HG03378 (cell line): Measurements from ENCODE around the gene UBA3.
A peak's percentile ranks its signal among the peaks of the same experiment; 100 is the strongest.

ENCODE experiments used
- ATAC-seq: cut with Tn5 transposase; IDR thresholded peaks from one replicate; pipeline ENCODE4 v1.9.1; 2021; ENCODE audit warnings: mild to moderate bottlenecking, moderate library complexity; ENCODE audit not compliant: unreplicated experiment

UBA3 gene

DNA sequence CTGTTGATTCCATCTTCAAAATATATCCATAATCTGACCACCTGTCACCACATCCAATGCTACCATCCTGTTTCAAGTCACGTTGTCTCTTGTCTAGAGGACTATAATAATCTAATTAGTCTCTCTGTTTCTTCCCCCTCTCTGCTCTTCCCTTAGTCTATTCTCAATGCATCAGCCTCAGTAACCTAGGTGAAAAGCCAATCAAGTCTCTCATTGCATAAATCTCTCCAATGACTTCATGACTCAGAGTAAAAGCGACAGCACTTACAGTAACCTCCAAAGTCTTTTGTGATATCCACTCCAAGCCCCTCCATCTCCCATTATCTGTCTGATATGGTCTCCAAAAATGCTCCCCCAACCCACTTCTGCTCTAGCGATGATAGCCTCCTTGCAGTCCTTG lies 7.2 kb downstream of the UBA3 start:
- ATAC-seq: no peak

DNA sequence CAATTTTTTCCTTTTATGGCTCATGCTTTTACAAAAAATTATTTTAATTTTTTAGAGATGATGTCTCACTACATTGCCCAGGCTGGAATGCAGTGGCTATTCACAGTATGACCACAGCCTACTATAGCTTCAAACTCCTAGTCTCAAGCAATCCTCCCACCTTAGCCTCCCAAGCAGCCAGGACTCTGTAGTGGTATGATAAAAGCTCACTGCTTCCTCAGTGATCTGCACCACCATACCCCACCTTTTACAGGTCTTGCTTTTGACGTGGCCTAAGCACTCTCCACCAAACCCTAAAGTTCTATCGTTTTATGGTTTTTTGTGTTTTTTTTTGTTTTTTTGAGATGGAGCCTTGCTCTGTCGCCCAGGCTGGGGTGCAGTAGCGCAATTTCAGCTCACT lies 14.0 kb downstream of the UBA3 start:
- ATAC-seq: no peak

DNA sequence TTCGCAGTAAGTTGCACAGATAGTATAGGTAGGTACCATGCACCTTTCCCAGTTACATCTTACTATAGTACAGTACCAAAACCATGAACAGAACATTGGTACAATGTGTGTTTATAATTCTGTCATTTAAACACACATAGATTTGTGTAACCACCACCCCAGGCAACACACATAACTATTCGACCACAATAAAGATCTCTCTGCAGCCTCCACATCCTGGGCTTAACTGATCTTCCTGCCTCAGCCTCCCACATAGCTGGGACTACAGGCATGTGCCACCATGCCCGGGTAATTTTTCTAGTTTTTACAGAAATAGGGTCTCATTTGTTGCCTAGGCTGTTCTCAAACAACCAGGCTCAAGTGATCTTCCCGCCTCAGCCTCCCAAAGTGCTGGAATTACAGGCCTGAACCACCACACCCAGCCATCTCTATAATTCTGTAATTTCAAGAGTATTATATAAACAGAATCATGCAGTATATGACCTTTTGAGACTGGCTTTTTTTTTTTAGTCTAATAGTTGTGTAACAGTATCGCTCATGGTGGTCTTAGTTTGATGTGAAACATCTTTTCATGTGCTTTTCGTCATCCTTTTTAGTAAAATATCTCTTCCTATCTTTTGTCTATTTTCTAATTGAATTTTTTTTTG lies 14.7 kb downstream of the UBA3 start:
- ATAC-seq: no peak

GRCh38 chr3:69063636-69064035 lies 16.5 kb downstream of the UBA3 start:
- no peak for ATAC-seq

DNA sequence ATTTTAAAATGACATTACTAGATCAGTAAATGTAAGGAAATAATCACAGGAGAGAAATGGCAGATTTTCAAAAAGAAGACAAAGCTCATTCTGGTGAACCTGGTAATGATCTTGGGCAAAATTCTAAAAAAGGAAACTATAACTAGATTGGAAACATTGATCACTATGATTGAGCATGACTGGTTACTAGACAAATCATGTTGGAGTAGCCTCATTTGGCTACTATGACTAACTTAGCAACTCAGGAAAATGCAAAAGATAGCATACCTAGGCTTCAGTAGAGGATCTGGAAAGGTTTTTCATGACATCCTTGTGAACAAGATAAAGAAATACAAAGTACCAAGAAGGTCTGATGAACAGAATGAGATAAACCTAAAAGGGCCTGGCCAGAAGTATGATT lies 20.5 kb downstream of the UBA3 start:
- no peak for ATAC-seq

DNA sequence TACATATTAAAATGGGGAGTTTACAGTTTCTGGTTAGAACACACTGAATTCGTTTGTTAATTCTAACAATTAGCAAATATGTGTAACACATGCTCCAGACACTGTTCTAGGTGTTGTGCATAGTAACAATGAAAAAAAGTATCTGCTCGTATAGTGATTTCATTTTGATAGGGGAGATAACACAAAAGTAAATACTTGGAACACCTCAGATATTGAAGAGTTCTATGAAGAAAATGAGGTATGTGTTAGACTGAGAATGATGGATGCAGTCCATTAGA lies 21.3 kb downstream of the UBA3 start:
- no peak for ATAC-seq

DNA sequence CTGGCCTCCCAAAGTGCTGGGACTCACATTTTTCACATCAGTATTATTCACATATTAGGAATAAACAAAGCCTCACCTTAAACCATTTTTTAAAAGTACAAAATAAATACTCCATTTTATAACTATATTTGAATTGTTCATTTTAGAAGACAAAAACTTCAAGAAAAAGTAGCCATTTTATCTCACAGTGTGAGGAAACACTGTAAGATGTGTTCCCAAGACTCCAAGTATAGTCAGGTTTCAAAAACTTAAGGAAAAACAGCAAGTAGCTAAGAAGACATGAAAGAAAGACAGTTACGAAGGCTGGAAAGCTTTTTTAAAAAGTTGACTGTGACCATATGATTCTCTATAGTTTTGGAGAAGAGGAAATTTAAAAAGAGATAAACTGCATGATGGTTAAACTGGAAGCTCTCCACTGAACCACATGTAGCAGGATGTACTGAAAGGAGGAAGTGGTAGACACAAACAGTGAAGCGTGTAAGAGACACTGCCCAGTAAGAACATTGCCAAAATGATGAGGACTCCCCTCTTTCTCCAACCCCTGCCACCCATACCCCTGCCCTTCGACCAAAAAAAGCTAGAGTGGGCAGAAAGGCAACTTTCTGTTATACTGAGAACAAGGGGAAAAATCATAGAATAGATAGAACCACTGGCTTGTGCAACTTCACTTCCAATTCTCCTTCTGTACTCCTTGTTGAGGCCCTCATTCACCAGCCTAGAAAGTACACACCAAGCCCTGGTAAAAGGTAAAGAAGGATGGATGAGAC lies 21.8 kb downstream of the UBA3 start:
- ATAC-seq: peak; percentile 99

DNA sequence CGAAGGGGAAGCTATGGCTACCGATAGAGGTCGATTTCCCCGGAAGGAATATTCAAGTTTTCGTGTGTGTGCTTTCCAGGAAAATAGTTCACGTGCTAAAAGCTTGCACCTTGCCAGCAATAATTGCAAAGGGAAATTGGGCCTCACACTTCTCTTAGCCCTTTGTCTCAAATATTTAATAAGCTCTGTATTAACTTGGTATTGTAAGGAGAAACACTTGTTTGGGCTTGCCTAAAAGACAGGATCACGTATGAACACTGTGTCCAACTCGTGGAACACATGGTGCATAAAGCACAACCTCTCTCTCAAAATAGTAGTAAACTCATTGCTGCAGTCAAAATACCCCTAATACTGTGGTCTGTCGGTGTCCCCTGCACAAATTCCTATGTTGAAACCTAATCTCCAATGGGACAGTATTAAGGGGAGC lies 27.7 kb downstream of the UBA3 start:
- peak; percentile 10 for ATAC-seq

GRCh38 chr3:69051756-69052471 lies 28.3 kb downstream of the UBA3 start, which contains the start of gene TMF1:
TMF1 (minus strand) TSS chr3:69052333; CDS start chr3:69052086, 247 bp downstream.
- ATAC-seq: peak; percentile 98

DNA sequence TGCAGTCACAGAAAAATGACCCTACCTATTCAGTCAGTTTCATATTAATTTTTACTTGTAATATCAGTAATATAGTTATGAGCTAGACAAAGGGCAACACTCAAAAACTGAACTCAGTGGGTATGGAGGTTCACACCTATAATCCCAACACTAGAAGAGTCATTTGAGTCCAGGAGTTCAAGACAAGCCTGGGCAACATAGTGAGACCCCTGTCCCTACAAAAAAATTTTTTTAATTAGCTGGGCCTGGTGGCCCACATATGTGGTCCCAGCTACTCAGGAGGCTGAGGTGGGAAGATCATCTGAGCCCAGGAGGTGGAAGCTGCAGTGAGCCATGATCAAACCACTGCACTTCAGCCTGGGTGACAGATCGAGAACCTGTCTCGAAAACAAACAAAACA lies 31.2 kb downstream of the UBA3 start:
- no peak for ATAC-seq

- ATAC-seq: no peak
Observed at GRCh38 chr3:69044608-69045007, 35.6 kb downstream of the UBA3 start.

DNA sequence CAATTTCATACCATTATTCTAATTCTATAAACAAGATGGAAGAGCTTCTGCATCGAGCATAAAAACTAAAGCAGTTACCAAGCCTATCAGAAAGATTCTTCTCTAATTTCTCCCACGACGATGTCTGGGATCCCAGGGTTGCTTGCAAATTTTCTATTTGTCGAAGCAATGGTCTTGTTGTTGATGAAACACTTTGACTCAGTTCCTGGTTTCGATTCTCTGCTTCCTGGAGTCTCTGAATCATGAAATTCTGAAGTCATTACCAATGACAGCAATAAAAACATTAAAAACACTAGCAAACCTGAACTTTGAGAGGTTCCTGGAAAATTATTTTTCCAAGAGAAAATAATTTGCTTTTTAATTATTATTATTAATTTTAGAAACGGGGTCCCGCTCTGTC lies 46.7 kb downstream of the UBA3 start:
- ATAC-seq: no peak

DNA sequence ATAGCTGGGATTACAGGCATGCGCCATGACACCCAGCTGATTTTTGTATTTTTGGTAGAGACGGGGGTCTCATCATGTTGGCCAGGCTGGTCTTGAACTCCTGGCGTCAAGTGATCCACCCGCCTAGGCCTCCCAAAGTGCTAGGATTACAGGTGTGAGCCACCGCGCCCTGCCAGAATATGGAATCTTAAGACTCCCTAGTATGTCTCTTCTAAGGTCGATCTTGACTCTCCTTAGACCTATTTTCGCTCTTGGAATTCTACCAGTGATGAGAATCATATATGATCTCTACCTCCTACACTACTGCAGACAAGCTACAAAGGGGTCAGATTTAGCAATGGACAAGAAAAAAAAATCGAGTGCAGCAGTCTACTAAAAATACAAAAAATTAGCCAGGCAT lies 47.4 kb downstream of the UBA3 start:
- ATAC-seq: no peak

GRCh38 chr3:69032142-69032541 lies 48.0 kb downstream of the UBA3 start:
- ATAC-seq: no peak

DNA sequence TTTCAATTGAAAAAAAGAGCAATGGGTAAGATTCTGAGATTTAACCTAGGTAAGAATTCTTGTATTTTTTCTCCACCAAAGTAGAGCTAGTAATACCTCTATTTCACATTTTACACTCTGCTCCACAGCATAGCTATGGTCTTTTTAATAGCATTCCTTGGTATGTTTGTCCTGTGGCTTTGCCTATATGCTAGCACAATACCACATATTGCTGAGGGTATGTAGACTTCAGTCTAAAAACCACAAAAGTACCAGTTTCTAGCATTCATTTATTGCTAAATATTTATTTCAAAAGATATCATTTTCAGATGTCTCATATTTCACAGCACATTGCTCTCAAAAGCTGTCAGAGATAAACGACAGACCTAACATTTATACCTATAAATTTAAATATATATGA lies 48.5 kb downstream of the UBA3 start:
- no peak for ATAC-seq

DNA sequence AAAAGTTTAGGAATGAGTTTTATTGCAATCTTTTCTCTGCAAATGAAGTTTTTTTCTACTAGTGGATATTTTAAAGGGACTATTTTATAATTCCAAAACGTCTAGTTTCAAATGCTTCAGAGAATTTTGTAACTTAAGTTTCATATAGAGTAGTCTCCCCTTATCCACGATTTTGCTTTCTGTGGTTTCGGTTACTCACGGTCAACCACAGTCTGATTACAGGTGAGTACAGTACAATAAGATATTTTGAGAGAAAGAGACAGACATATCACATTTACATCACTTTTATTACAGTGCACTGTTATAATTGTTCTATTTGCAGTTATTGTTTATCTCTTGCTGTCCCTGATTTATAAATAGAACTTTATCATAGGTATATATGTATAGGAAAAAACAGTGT lies 59.3 kb downstream of the UBA3 start:
- ATAC-seq: no peak

DNA sequence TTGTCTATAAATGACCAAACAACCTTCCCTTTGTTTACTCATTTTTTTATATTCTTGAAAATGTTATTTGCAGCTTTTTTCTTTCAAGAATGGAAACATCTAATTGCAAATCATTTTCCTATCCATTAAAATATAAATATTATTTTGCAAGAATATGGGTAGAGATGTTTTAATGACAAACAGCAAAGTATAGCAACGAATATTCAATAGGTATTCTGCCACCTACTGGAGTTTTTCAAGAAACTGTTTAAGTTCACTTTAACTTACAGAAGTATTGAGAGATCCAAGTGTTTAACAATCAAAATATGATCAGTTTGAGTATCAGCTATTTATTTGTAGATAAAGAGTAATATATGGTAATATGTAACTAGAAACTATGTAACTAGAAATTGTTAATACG lies 59.7 kb downstream of the UBA3 start:
- ATAC-seq: no peak

DNA sequence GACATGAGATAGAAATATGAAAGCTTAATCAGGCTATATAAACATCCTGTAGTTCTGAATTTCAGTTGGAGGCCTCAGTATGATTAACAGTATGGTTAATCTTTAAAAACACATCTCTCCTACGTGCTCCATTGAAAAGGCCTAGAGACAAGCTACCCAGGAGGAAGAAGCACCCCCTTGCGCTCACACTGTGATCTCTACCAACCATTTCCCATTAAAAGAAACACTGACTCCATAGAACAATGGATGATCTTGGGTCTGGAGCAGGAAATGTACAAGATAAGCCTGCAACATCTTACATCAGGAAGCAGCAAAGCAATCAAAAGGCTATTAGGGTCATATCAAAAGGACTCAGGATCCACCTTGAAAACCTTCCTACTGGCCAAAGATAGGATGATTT lies 63.3 kb downstream of the UBA3 start:
- ATAC-seq: no peak

DNA sequence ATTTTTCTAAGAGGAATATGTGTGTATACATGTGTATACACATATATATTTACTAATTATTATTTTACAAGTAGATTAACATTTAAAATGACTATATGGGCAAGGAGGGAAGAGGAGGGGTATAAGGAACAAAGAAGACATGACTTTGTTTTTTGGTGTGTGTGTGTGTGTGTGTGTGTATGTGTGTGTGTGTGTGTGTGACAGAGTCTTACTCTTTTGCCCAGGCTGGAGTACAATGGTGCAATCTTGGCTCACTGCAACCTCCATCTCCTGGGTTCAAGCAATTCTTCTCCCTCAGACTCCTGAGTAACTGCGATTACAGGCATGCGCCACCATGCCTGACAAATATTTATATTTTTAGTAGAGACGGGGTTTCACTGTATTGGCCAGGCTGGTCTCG lies 64.1 kb downstream of the UBA3 start:
- ATAC-seq: no peak

- ATAC-seq: no peak
Observed at GRCh38 chr3:69014022-69014580, 66.1 kb downstream of the UBA3 start.

DNA sequence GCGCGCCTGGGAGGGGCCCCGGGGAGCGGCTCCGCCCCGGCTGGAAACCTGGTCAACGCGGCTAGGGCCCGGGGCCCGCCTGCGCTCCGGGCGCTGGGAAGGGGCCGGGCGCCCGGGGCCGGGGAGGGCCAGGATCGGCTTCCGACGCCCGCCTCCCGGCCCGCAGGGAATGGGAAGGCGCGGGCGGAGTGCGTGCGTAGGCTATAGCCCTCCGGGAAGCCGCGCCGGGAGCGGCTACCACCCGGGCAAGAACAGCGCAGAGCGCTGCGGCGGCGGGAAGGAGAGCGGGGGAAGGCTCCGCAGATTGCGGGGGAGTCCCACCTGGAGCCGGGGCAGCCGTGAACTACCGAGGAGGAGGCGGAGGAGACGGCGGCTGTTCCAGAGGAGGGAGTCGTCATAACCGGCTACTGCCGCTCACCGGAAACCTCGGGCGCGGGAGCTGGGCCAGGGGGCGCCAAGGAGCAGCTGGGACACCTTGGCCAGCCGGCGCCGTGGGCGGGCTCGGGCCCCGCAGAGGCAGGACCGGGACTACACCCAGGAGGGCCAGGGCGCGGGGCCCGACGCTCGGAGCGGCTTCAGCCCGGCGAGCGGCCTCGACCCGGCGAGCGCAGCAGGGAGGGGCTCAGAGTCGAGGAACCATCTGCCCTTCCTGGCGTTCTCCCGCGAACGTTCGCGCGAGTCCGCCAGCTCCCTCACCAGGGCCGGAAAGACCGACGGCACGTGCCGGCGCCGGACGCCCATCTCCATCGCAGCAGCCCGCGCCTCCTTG lies 66.7 kb downstream of the UBA3 start, which contains the start of gene EOGT:
Gene EOGT (minus strand): TSS at position 432 of the 769 bp plus-strand sequence. CDS start 3,838 bp downstream, outside the sequence.
- ATAC-seq: peak; percentile 77
